SK-N-SH (cell line): Measurements from ENCODE around the gene GTF2H4. TPM values are rescaled to one million over a fixed set of nuclear protein-coding genes. Genes with fewer than 3 reads are reported as not detected.

Source experiments
- CTCF ChIA-PET: fragments of 300-600, 350-600 bp; formaldehyde crosslinking; extraction: SDS; loops from one replicate; lab custom pipeline; 2021; lab: Yijun Ruan, JAX
- POLR2A ChIA-PET: fragments of 350-600 bp; sonication (Branson Sonifier 250); formaldehyde crosslinking; extraction: SDS; loops from one replicate; lab custom pipeline; 2020; ENCODE audit warnings: antibody characterized with exemption, inconsistent platforms; lab: Yijun Ruan, JAX
- DNase-seq: peaks from one replicate; pipeline ENCODE4 v3.0.0; 2012
- H2AFZ ChIP-seq: fragments of 200-600 bp; sonication (generic); 2 replicates; pipeline ENCODE4 v1.8.1; 2016; ENCODE audit warnings: antibody characterized with exemption, mild to moderate bottlenecking, low read depth
- H3F3A ChIP-seq: fragments of 200-600 bp; sonication (generic); replicated peaks from 2 replicates; pipeline ENCODE3; 2016; ENCODE audit warnings: antibody characterized with exemption, mild to moderate bottlenecking; ENCODE audit not compliant: insufficient read depth
- H3K27ac ChIP-seq, 2 experiments: fragments of 200-500 bp in 1 of 2; fragments of 200-600 bp in 1 of 2; sonication (Bioruptor generic) in 1 of 2; sonication (generic), shearing (Covaris generic) in 1 of 2; 2 replicates each; pipeline versions ENCODE4 v1.5.1 to v1.6.1; 2014 to 2016; ENCODE audit warnings: low read depth in 2 of 2, inconsistent platforms in 1 of 2, low read length in 1 of 2, mild to moderate bottlenecking in 1 of 2, mixed read lengths in 1 of 2
- H3K27me3 ChIP-seq: fragments of 200-600 bp; sonication (generic), shearing (Covaris generic); 2 replicates; pipeline ENCODE4 v1.6.1; 2016; ENCODE audit warnings: mixed run types; ENCODE audit not compliant: insufficient read depth
- H3K36me3 ChIP-seq, 2 experiments: fragments of 200-500 bp in 1 of 2; fragments of 200-600 bp in 1 of 2; sonication (Bioruptor generic) in 1 of 2; sonication (generic) in 1 of 2; replicated peaks in 1 of 2; 2 replicates each; pipeline versions ENCODE3 to v1.5.1; 2014 to 2016; ENCODE audit warnings: low read length in 1 of 2, mild to moderate bottlenecking in 1 of 2; ENCODE audit not compliant: insufficient read depth in 2 of 2, control insufficient read depth in 1 of 2
- H3K4me1 ChIP-seq, 2 experiments: fragments of 200-500 bp in 1 of 2; fragments of 200-600 bp in 1 of 2; sonication (Bioruptor generic) in 1 of 2; sonication (generic), shearing (Covaris generic) in 1 of 2; 2 replicates each; pipeline versions ENCODE4 v1.5.1 to v1.6.1; 2014 to 2016; ENCODE audit warnings: low read depth in 1 of 2, low read length in 1 of 2, mixed run types in 1 of 2; ENCODE audit not compliant: insufficient read depth in 2 of 2, control insufficient read depth in 1 of 2
- H3K4me2 ChIP-seq: fragments of 200-600 bp; sonication (generic), shearing (Covaris generic); 2 replicates; pipeline ENCODE4 v1.6.1; 2017; ENCODE audit warnings: mixed run types
- H3K4me3 ChIP-seq, 2 experiments: fragments of 200-500 bp in 1 of 2; fragments of 200-600 bp in 1 of 2; sonication (Bioruptor generic) in 1 of 2; sonication (generic), shearing (Covaris generic) in 1 of 2; 2 replicates each; pipeline versions ENCODE4 v1.5.1 to v1.8.1; 2014 to 2016; ENCODE audit warnings: low read depth in 2 of 2, inconsistent platforms in 1 of 2, low read length in 1 of 2, mild to moderate bottlenecking in 1 of 2, mixed read lengths in 1 of 2, moderate library complexity in 1 of 2
- H3K79me2 ChIP-seq: fragments of 200-600 bp; sonication (generic); 2 replicates; pipeline ENCODE4 v1.8.1; 2017; ENCODE audit warnings: mild to moderate bottlenecking; ENCODE audit not compliant: insufficient read depth
- H3K9ac ChIP-seq: fragments of 200-600 bp; sonication (generic); 2 replicates; pipeline ENCODE4 v1.6.1; 2017; ENCODE audit warnings: mixed run types
- H3K9me2 ChIP-seq: fragments of 200-600 bp; sonication (generic); 2 replicates; pipeline ENCODE4 v1.6.1; 2017; ENCODE audit warnings: mixed run types
- H3K9me3 ChIP-seq: fragments of 200-600 bp; sonication (generic); 2 replicates; pipeline ENCODE4 v1.6.1; 2017; ENCODE audit warnings: mixed run types, mild to moderate bottlenecking, moderate library complexity
- H4K20me1 ChIP-seq: fragments of 200-600 bp; sonication (generic); 2 replicates; pipeline ENCODE4 v1.6.1; 2017; ENCODE audit warnings: mild to moderate bottlenecking, mixed run types; ENCODE audit not compliant: insufficient read depth
- ELF1 ChIP-seq: IDR thresholded peaks from 2 replicates; pipeline ENCODE4 v1.4.0; 2012
- EZH2phosphoT487 ChIP-seq: fragments of 200-600 bp; sonication (generic); IDR thresholded peaks from 2 replicates; pipeline ENCODE4 v1.6.1; 2017; ENCODE audit warnings: low read depth, mixed run types, mild to moderate bottlenecking, antibody characterized with exemption, moderate library complexity, borderline replicate concordance
- JUND ChIP-seq: IDR thresholded peaks from 2 replicates; pipeline ENCODE4 v1.4.0; 2012
- RFX5 ChIP-seq: IDR thresholded peaks from 2 replicates; pipeline ENCODE4 v1.6.1; 2012; ENCODE audit warnings: mild to moderate bottlenecking, improper control_type of control experiment, low read length
- SMC3 ChIP-seq: IDR thresholded peaks from 2 replicates; pipeline ENCODE4 v1.6.1; 2012; ENCODE audit warnings: low read depth, low read length, improper control_type of control experiment
- TAF1 ChIP-seq: IDR thresholded peaks from 2 replicates; pipeline ENCODE4 v1.6.1; 2012; ENCODE audit warnings: low read depth, mild to moderate bottlenecking, low read length, moderate library complexity, borderline replicate concordance
- TCF12 ChIP-seq: IDR thresholded peaks from 2 replicates; pipeline ENCODE4 v1.4.0; 2012
- TEAD4 ChIP-seq: IDR thresholded peaks from 2 replicates; pipeline ENCODE4 v1.4.0; 2012; ENCODE audit warnings: mild to moderate bottlenecking, borderline replicate concordance; ENCODE audit not compliant: insufficient read depth
- YY1 ChIP-seq: IDR thresholded peaks from 2 replicates; pipeline ENCODE4 v1.4.0; 2012; ENCODE audit warnings: low read depth, mild to moderate bottlenecking
- WGBS: methylation state at CpG from one replicate; pipeline ENCODE4 v1.1.6; 2017; ENCODE audit warnings: low lambda C conversion rate; 5-methylcytosine and 5-hydroxymethylcytosine counted together
- polyA plus RNA-seq, 3 experiments: library from polyadenylated mRNA; depleted of rRNA; stranded (reverse); fragments of >200 nt; gene quantifications; 2 replicates each; pipeline ENCODE4 v1.2.3, GENCODE V29; 2012
- TF ChIP-seq, protein P1 (sequence below): IDR thresholded peaks from 2 replicates; pipeline ENCODE4 v1.4.0; 2012; ENCODE audit warnings: low read depth, borderline replicate concordance

GTF2H4 gene
- polyA plus RNA-seq, 1 of the 3 experiments (the other 2 are of a cell fraction), result 30.7 TPM

GRCh38 chr6:30931272-30931671, 23.3 kb downstream of the GTF2H4 start:
- Histone ChIP-seq H3K36me3 (peaks cover under 1 to 4% of the 10 kb centered on the region in 2 experiments), H3F3A (no peaks in the 10 kb centered on the region), H3K4me2 (no peak overlapping the region), H3K4me3 (no peak overlapping the region), H4K20me1 (no peaks in the 10 kb centered on the region), H3K27me3 (no peaks in the 10 kb centered on the region), H3K79me2 (no peaks in the 10 kb centered on the region), H2AFZ (no peak overlapping the region), H3K4me1 (no peaks in the 10 kb centered on the region), H3K9ac (no peak overlapping the region), H3K27ac (no peak overlapping the region), H3K9me2 (no peaks in the 10 kb centered on the region), H3K9me3 (no peaks in the 10 kb centered on the region)
- ChIA-PET CTCF (interaction anchor here (1.9 kb wide), 1 partner anchor 10 kb away, joined by 6 read pairs; the partner anchor contains the start of gene MUCL3), POLR2A (no interaction called here)
- WGBS, result 36% methylated on average over 6 of the region's 8 CpGs
- DNase-seq, result no peak
- TF ChIP-seq, protein P1, sequence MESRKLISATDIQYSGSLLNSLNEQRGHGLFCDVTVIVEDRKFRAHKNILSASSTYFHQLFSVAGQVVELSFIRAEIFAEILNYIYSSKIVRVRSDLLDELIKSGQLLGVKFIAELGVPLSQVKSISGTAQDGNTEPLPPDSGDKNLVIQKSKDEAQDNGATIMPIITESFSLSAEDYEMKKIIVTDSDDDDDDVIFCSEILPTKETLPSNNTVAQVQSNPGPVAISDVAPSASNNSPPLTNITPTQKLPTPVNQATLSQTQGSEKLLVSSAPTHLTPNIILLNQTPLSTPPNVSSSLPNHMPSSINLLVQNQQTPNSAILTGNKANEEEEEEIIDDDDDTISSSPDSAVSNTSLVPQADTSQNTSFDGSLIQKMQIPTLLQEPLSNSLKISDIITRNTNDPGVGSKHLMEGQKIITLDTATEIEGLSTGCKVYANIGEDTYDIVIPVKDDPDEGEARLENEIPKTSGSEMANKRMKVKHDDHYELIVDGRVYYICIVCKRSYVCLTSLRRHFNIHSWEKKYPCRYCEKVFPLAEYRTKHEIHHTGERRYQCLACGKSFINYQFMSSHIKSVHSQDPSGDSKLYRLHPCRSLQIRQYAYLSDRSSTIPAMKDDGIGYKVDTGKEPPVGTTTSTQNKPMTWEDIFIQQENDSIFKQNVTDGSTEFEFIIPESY, result no peak
- TF ChIP-seq SMC3, result no peak
- no peak for TF ChIP-seq TEAD4
- no peak for TF ChIP-seq TCF12
- TF ChIP-seq ELF1, result no peak
- TF ChIP-seq TAF1, result no peak

GRCh38 chr6:30931969-30932645, 24.1 kb downstream of the GTF2H4 start, which contains the start of gene SFTA2:
Gene SFTA2, minus strand, starts transcription at chr6:30932170. Its CDS starts 74 bp downstream, at chr6:30932096.
- TF ChIP-seq YY1, result no peak
- TF ChIP-seq EZH2phosphoT487, result no peak
- TF ChIP-seq JUND, result no peak
- no peak for TF ChIP-seq TAF1
- no peak for TF ChIP-seq RFX5
- no peak within 1 kb of the TSS for H3K27ac ChIP-seq
- no peaks in the 10 kb centered on the region for H3K36me3 ChIP-seq
- DNase-seq, result no peak
- ChIA-PET POLR2A (no interaction called here), CTCF (interaction anchor here (1.9 kb wide), 1 partner anchor 9 kb away, joined by 6 read pairs; the partner anchor contains the start of gene MUCL3)
- H3K4me2 ChIP-seq, result no peak within 1 kb of the TSS
- no peak within 1 kb of the TSS for H3K4me3 ChIP-seq
- no peak within 1 kb of the TSS for H2AFZ ChIP-seq
- no peaks in the 10 kb centered on the region for H3F3A ChIP-seq
- H3K9me3 ChIP-seq, result no peaks in the 10 kb centered on the region
- no peaks in the 10 kb centered on the region for H3K9me2 ChIP-seq
- H3K27me3 ChIP-seq, result no peaks in the 10 kb centered on the region
- no peak within 1 kb of the TSS for H3K9ac ChIP-seq
- 57% methylated on average over 5 of the region's 7 CpGs for WGBS
- H3K4me1 ChIP-seq, result no peaks in the 10 kb centered on the region
- H4K20me1 ChIP-seq, result no peaks in the 10 kb centered on the region
- no peaks in the 10 kb centered on the region for H3K79me2 ChIP-seq
